CD14-positive monocyte (primary cell): ENCODE measurements around the gene TMCC1. TPM values are rescaled to one million over a fixed set of nuclear protein-coding genes. Genes with fewer than 3 reads are reported as not detected.

ENCODE experiments used
- DNase-seq, 3 donors: peaks; one replicate each; pipeline ENCODE4 v3.0.0-alpha.2; 2011 to 2022
- H2AFZ ChIP-seq: 2 replicates; pipeline ENCODE4 v1.6.0; 2012; ENCODE audit warnings: mild to moderate bottlenecking, low read depth, low read length, inconsistent platforms; ENCODE audit not compliant: insufficient read depth, poor library complexity, severe bottlenecking
- H3K27ac ChIP-seq, 2 donors: 1 replicate in 1 of 2; 2 replicates in 1 of 2; pipeline ENCODE4 v1.5.1; 2012 to 2013; ENCODE audit warnings: low read length in 2 of 2, control low read depth in 1 of 2, inconsistent platforms in 1 of 2, low read depth in 1 of 2, mild to moderate bottlenecking in 1 of 2
- H3K27me3 ChIP-seq, 2 donors: one replicate each; pipeline versions ENCODE4 v1.6.0 to v1.6.1; 2011 to 2013; ENCODE audit warnings: low read length in 2 of 2; ENCODE audit not compliant: control insufficient read depth in 2 of 2, insufficient read depth in 2 of 2
- H3K36me3 ChIP-seq, 2 donors: replicated peaks in 1 of 2; 1 replicate in 1 of 2; 2 replicates in 1 of 2; pipeline versions ENCODE4 v1.5.1 to v1.6.1; 2012 to 2013; ENCODE audit warnings: low read length in 2 of 2, control low read depth in 1 of 2, inconsistent platforms in 1 of 2, mild to moderate bottlenecking in 1 of 2; ENCODE audit not compliant: insufficient read depth in 2 of 2, control insufficient read depth in 1 of 2
- H3K4me1 ChIP-seq, 2 donors: 1 replicate in 1 of 2; 2 replicates in 1 of 2; pipeline versions ENCODE4 v1.5.1 to v1.6.1; 2012 to 2013; ENCODE audit warnings: low read length in 2 of 2, control low read depth in 1 of 2, inconsistent platforms in 1 of 2, mild to moderate bottlenecking in 1 of 2, moderate library complexity in 1 of 2; ENCODE audit not compliant: insufficient read depth in 2 of 2, control insufficient read depth in 1 of 2
- H3K4me2 ChIP-seq: replicated peaks from 2 replicates; pipeline ENCODE3; 2012; ENCODE audit warnings: low read length, moderate library complexity, mild to moderate bottlenecking; ENCODE audit not compliant: poor library complexity, severe bottlenecking; ENCODE audit errors: extremely low read depth
- H3K4me3 ChIP-seq, 3 experiments: fragments of 200-600 bp in 1 of 3; sonication (generic) in 1 of 3; replicated peaks in 1 of 3; 1 replicate in 2 of 3; 2 replicates in 1 of 3; pipeline ENCODE4 v1.5.1; 2011 to 2013; ENCODE audit warnings: low read length in 3 of 3, mild to moderate bottlenecking in 3 of 3, control low read depth in 2 of 3, low read depth in 2 of 3, inconsistent platforms in 1 of 3, moderate library complexity in 1 of 3
- H3K79me2 ChIP-seq: 2 replicates; pipeline ENCODE4 v1.6.0; 2012; ENCODE audit warnings: mild to moderate bottlenecking, control low read depth, inconsistent platforms, low read length, moderate library complexity; ENCODE audit not compliant: insufficient read depth
- H3K9ac ChIP-seq: 2 replicates; pipeline ENCODE4 v1.6.0; 2017; ENCODE audit warnings: low read length, mild to moderate bottlenecking; ENCODE audit not compliant: insufficient read depth, poor library complexity, severe bottlenecking
- H3K9me3 ChIP-seq, 2 donors: replicated peaks in 1 of 2; 1 replicate in 1 of 2; 2 replicates in 1 of 2; pipeline versions ENCODE4 v1.5.1 to v1.6.1; 2012 to 2013; ENCODE audit warnings: low read length in 2 of 2, control low read depth in 1 of 2; ENCODE audit not compliant: control insufficient read depth in 1 of 2, insufficient read depth in 1 of 2
- H4K20me1 ChIP-seq: 2 replicates; pipeline ENCODE4 v1.6.0; 2012; ENCODE audit warnings: mild to moderate bottlenecking, low read length, control low read depth, moderate library complexity; ENCODE audit not compliant: insufficient read depth
- H3K27ac Mint-ChIP-seq, 7 donors: one replicate each; pipeline ENCODE4 v1.8.0; 2020; ENCODE audit warnings: mild to moderate bottlenecking in 7 of 7, mixed read lengths in 7 of 7, moderate library complexity in 6 of 7, inconsistent platforms in 2 of 7
- H3K27me3 Mint-ChIP-seq, 3 donors: one replicate each; pipeline ENCODE4 v1.8.0; 2021 to 2022; ENCODE audit warnings: low read depth in 3 of 3, mild to moderate bottlenecking in 3 of 3, mixed read lengths in 3 of 3, moderate library complexity in 3 of 3, inconsistent platforms in 1 of 3
- H3K36me3 Mint-ChIP-seq, 2 donors: one replicate each; pipeline ENCODE4 v1.8.0; 2020; ENCODE audit warnings: mixed read lengths in 2 of 2, inconsistent platforms in 1 of 2, mild to moderate bottlenecking in 1 of 2
- H3K4me1 Mint-ChIP-seq: one replicate; pipeline ENCODE4 v1.8.0; 2020; ENCODE audit warnings: mild to moderate bottlenecking, mixed read lengths
- H3K4me3 Mint-ChIP-seq, 2 donors: one replicate each; pipeline ENCODE4 v1.8.0; 2020; ENCODE audit warnings: mild to moderate bottlenecking in 2 of 2, mixed read lengths in 2 of 2, moderate library complexity in 1 of 2
- H3K9me3 Mint-ChIP-seq, 7 donors: one replicate each; pipeline ENCODE4 v1.8.0; 2020 to 2022; ENCODE audit warnings: mixed read lengths in 7 of 7, mild to moderate bottlenecking in 6 of 7, moderate library complexity in 6 of 7, inconsistent platforms in 2 of 7
- CTCF ChIP-seq: fragments of 200-600 bp; IDR thresholded peaks from one replicate; pipeline ENCODE4 v1.8.0; 2022; ENCODE audit warnings: antibody characterized with exemption, mild to moderate bottlenecking
- WGBS: methylation state at CpG from one replicate; pipeline ENCODE4 v1.1.5; 2013; ENCODE audit warnings: missing lambda C conversion rate; ENCODE audit not compliant: insufficient coverage; 5-methylcytosine and 5-hydroxymethylcytosine counted together
- intact Hi-C, 2 donors: fragments of 100-400 bp; cut with micrococcal nuclease; formaldehyde crosslinking; loops; one replicate each; pipeline versions ENCODE4 v1.15.0 to v1.15.1; 2023
- polyA plus RNA-seq, 3 donors: library from polyadenylated mRNA; depleted of rRNA in 1 of 3; unstranded in 2 of 3; stranded (reverse) in 1 of 3; fragments of 300-500 nt in 2 of 3; fragments of >200 nt in 1 of 3; fragmentation: Illumina TruSeq in 2 of 3; gene quantifications; 1 replicate in 2 of 3; 2 replicates in 1 of 3; pipeline ENCODE4 v1.2.3, GENCODE V29; 2012 to 2021

TMCC1 gene
- polyA plus RNA-seq, 3 donors, result 5.0 to 10.2 (median 5.0) TPM

GRCh38 chr3:129745253-129745652, 148.3 kb downstream of the TMCC1 start:
- H3K4me1 Mint-ChIP-seq, result peaks cover 3% of the 10 kb centered on the region
- H3K4me3 Mint-ChIP-seq, result no peak overlapping the region
- WGBS, result no CpG with 5 or more reads among the region's 2 CpGs
- no peak overlapping the region for H3K4me3 ChIP-seq
- H3K9me3 ChIP-seq, result no peaks in the 10 kb centered on the region
- no peaks in the 10 kb centered on the region for H3K9me3 Mint-ChIP-seq
- H3K27me3 ChIP-seq, result no peaks in the 10 kb centered on the region
- H3K27me3 Mint-ChIP-seq, result no peaks in the 10 kb centered on the region
- intact Hi-C loops, result no loop called here
- H4K20me1 ChIP-seq, result peaks cover 35% of the 10 kb centered on the region
- no peak overlapping the region for H3K27ac Mint-ChIP-seq
- H3K4me2 ChIP-seq, result no peak overlapping the region
- no peak overlapping the region for H3K9ac ChIP-seq
- H2AFZ ChIP-seq, result no peak overlapping the region
- H3K79me2 ChIP-seq, result no peaks in the 10 kb centered on the region
- no peak for DNase-seq
- no peaks in the 10 kb centered on the region for H3K36me3 ChIP-seq
- no peaks in the 10 kb centered on the region for H3K4me1 ChIP-seq
- H3K27ac ChIP-seq, result no peak overlapping the region
- no peaks in the 10 kb centered on the region for H3K36me3 Mint-ChIP-seq
- no peak for TF ChIP-seq CTCF

DNA sequence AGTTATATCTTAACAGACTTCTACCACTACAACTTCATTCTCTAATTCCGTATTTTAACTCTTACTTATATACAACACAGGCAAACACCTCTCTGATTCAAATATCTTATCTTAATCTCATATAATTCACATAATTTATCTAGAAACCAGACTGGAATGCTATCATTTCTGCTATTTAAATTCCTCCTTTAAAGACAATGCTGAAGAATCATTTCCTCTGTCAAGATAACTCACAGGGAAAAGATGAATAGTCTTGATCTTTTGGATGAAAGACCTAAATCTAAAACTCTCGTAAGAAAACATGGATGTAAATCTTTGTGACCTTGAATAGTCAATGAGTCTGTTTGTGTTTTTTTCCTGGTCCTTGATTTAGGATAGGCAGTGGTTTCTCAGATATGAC, 151.7 kb downstream of the TMCC1 start:
- H4K20me1 ChIP-seq, result peaks cover 38% of the 10 kb centered on the region
- H3K4me3 Mint-ChIP-seq, result no peak overlapping the region
- no peak overlapping the region for H2AFZ ChIP-seq
- peaks cover 0 to 3% of the 10 kb centered on the region in 2 donors for H3K4me1 ChIP-seq
- H3K4me1 Mint-ChIP-seq, result peaks cover 22% of the 10 kb centered on the region
- no peak overlapping the region for H3K9ac ChIP-seq
- H3K79me2 ChIP-seq, result no peaks in the 10 kb centered on the region
- no peak overlapping the region for H3K27ac ChIP-seq
- H3K9me3 Mint-ChIP-seq, result no peaks in the 10 kb centered on the region
- peaks cover 3 to 4% of the 10 kb centered on the region in 2 donors for H3K36me3 Mint-ChIP-seq
- H3K9me3 ChIP-seq, result no peaks in the 10 kb centered on the region
- H3K27me3 ChIP-seq, result no peaks in the 10 kb centered on the region
- no peak for TF ChIP-seq CTCF
- 100% methylated on average over 1 of the region's 2 CpGs for WGBS
- no peaks in the 10 kb centered on the region for H3K36me3 ChIP-seq
- no peaks in the 10 kb centered on the region for H3K27me3 Mint-ChIP-seq
- H3K4me2 ChIP-seq, result no peak overlapping the region
- DNase-seq, result no peak
- intact Hi-C loops, result no loop called here
- H3K4me3 ChIP-seq, result no peak overlapping the region
- no peak overlapping the region for H3K27ac Mint-ChIP-seq
